EH (cell line): ENCODE results near the gene GJA9.
"Not testable (repeated sequence)": the region's sequence is repeated elsewhere in the genome, so short reads cannot be mapped to it uniquely, and the experiment has no call there.

Experiments used
- DNase-seq: peaks from one replicate; pipeline ENCODE4 v3.0.0-alpha.2; 2015; ENCODE audit warnings: low read depth

Gene GJA9

GRCh38 chr1:38881487-38881886 lies at the start of gene GJA9:
TSS of gene GJA9 (minus strand) at chr1:38881587. CDS start at chr1:38876098, 5,489 bp downstream.
- no peak for DNase-seq

GRCh38 chr1:38929476-38929875 lies 48.1 kb upstream of the GJA9 start:
- DNase-seq: no peak

GRCh38 chr1:38929054-38929453 lies 47.7 kb upstream of the GJA9 start:
- no peak for DNase-seq

GRCh38 chr1:38926091-38926490 lies 44.7 kb upstream of the GJA9 start:
- no peak for DNase-seq

GRCh38 chr1:38925391-38925790 lies 44.0 kb upstream of the GJA9 start:
- DNase-seq: no peak

- no peak for DNase-seq
These were observed 42.2 kb upstream of the GJA9 start for GRCh38 chr1:38923607-38924006.

- peak; percentile 35 for DNase-seq
These were observed 37.7 kb upstream of the GJA9 start for GRCh38 chr1:38919130-38919529.

- DNase-seq: no peak
These were observed 37.2 kb upstream of the GJA9 start for GRCh38 chr1:38918568-38918967.

- DNase-seq: no peak
These were observed 36.4 kb upstream of the GJA9 start for GRCh38 chr1:38917772-38918171.

GRCh38 chr1:38917337-38917736 lies 36.0 kb upstream of the GJA9 start:
- no peak for DNase-seq

GRCh38 chr1:38915352-38915948 lies 34.1 kb upstream of the GJA9 start:
- DNase-seq: no peak

- not testable (repeated sequence) for DNase-seq
These were observed 33.5 kb upstream of the GJA9 start for GRCh38 chr1:38914908-38915307.

GRCh38 chr1:38908821-38909220 lies 27.4 kb upstream of the GJA9 start:
- no peak for DNase-seq

- no peak for DNase-seq
These were observed 24.6 kb upstream of the GJA9 start for GRCh38 chr1:38905985-38906384.

- DNase-seq: no peak
These were observed 18.2 kb upstream of the GJA9 start for GRCh38 chr1:38899560-38899959.

GRCh38 chr1:38898653-38899230 lies 17.4 kb upstream of the GJA9 start:
- DNase-seq: no peak

GRCh38 chr1:38896169-38896568 lies 14.8 kb upstream of the GJA9 start:
- no peak for DNase-seq

- DNase-seq: peak; percentile 17
These were observed 11.6 kb upstream of the GJA9 start for GRCh38 chr1:38892976-38893375.

- DNase-seq: no peak
These were observed 10.4 kb upstream of the GJA9 start for GRCh38 chr1:38891753-38892152.

- DNase-seq: no peak
These were observed 8.2 kb upstream of the GJA9 start for GRCh38 chr1:38889589-38889988.

GRCh38 chr1:38888423-38889333 lies 7.3 kb upstream of the GJA9 start:
- no peak for DNase-seq

- no peak for DNase-seq
These were observed 3.7 kb upstream of the GJA9 start for GRCh38 chr1:38885092-38885491.

GRCh38 chr1:38875811-38876210 lies 5.6 kb downstream of the GJA9 start:
- peak; percentile 34 for DNase-seq
